ELF-1 (cell line): ENCODE results near the gene ARHGAP30.
"Not testable (repeated sequence)": the region's sequence is repeated elsewhere in the genome, so short reads cannot be mapped to it uniquely, and the experiment has no call there.

Experiments used
- DNase-seq: peaks from one replicate; pipeline ENCODE4 v3.0.0-alpha.2; 2016; ENCODE audit warnings: low read depth, low spot score

The ARHGAP30 gene

GRCh38 chr1:161044908-161045735 lies 24.6 kb downstream of the ARHGAP30 start:
- DNase-seq: peak; percentile 75

GRCh38 chr1:161044535-161044907 lies 25.2 kb downstream of the ARHGAP30 start:
- no peak for DNase-seq

GRCh38 chr1:161039546-161039945 lies 30.1 kb downstream of the ARHGAP30 start:
- no peak for DNase-seq

- DNase-seq: no peak
These were observed 30.5 kb downstream of the ARHGAP30 start for GRCh38 chr1:161039154-161039545.

GRCh38 chr1:161038523-161039153 lies 31.1 kb downstream of the ARHGAP30 start, which contains the start of gene TSTD1:
Gene TSTD1 (minus strand): TSS chr1:161038964. CDS start chr1:161038889, 75 bp downstream.
- peak; percentile 84 for DNase-seq

GRCh38 chr1:161037661-161038522 lies 31.8 kb downstream of the ARHGAP30 start:
- peak; percentile 31 for DNase-seq

GRCh38 chr1:161033751-161034150 lies 35.9 kb downstream of the ARHGAP30 start:
- peak; percentile 53 for DNase-seq

GRCh38 chr1:161032409-161032808 lies 37.3 kb downstream of the ARHGAP30 start:
- no peak for DNase-seq

GRCh38 chr1:161031874-161032273 lies 37.8 kb downstream of the ARHGAP30 start:
- DNase-seq: no peak

GRCh38 chr1:161029466-161029865 lies 40.2 kb downstream of the ARHGAP30 start:
- not testable (repeated sequence) for DNase-seq

GRCh38 chr1:161026954-161027353 lies 42.7 kb downstream of the ARHGAP30 start:
- DNase-seq: not testable (repeated sequence)

GRCh38 chr1:161022432-161022831 lies 47.3 kb downstream of the ARHGAP30 start:
- not testable (repeated sequence) for DNase-seq

- no peak for DNase-seq
These were observed 47.7 kb downstream of the ARHGAP30 start for GRCh38 chr1:161021970-161022353.

GRCh38 chr1:161021165-161021969 lies 48.3 kb downstream of the ARHGAP30 start:
- peak; percentile 99 for DNase-seq

GRCh38 chr1:161020509-161021164 lies 49.1 kb downstream of the ARHGAP30 start, which contains the start of gene F11R:
Gene F11R (minus strand): TSS chr1:161021152. CDS start chr1:161021073, 79 bp downstream.
- DNase-seq: peak; percentile 92

GRCh38 chr1:161019751-161020495 lies 49.8 kb downstream of the ARHGAP30 start:
- peak; percentile 63 for DNase-seq

- DNase-seq: not testable (repeated sequence)
These were observed 50.5 kb downstream of the ARHGAP30 start for GRCh38 chr1:161019111-161019660.

GRCh38 chr1:161018631-161018930 lies 51.1 kb downstream of the ARHGAP30 start:
- DNase-seq: no peak

GRCh38 chr1:161017756-161018630 lies 51.7 kb downstream of the ARHGAP30 start:
- no peak for DNase-seq
